Astrocyte (in vitro differentiated cells and primary cell): Measurements from ENCODE around the gene SCYGR8.

Experiments
- EZH2 ChIP-seq: IDR thresholded peaks from 2 replicates; pipeline ENCODE4 v1.6.1; 2012; ENCODE audit warnings: mild to moderate bottlenecking, low read length, inconsistent platforms; ENCODE audit not compliant: insufficient read depth
- TF ChIP-seq, protein P1 (sequence below): IDR thresholded peaks from 2 replicates; pipeline ENCODE4 v1.5.1; 2011; ENCODE audit warnings: low read depth, mild to moderate bottlenecking, inconsistent platforms, low read length, moderate library complexity; ENCODE audit not compliant: insufficient read depth

DNA sequence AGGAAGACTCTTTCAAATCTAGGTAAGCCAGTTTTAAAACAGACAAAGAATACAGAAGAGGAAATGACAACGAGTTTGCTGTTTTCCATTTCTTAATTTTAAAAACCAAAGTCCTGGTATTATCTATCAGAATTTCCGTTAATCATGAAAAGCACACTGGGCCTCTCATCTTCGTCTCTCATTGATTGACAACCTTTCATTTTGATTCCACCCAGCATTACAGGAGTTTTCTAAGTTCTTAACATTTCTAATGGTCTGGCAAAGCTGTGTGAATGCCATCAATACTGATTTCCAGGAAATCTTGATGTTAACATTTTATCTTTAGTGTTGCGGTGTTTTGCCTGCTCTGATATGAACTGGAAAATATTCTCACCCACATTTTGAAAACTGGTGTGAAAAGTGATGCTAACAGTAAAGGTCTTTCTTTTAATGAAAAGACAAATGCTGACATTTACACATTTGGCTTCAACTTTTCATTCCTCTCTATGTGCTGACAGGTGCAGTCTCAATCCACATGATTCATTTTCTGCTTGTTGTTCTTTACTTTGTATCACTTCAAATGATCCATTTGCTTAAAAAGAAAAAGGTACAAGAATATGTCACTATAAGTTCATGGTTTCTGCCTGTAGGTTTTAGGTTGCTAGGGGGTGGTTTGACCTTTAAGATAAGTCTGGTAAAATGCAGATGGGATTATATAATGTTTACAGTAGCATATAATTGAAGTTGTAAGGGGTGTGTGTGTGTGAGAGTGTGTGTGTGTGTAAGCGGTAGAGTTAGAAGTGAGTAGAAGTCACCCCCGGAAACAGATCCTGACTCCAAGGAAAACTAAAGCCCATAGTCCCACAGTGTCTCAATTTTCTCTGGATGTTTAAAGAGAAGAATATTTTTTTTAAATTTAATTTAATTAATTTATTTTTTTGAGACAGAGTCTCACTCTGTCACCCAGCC lies 29.5 kb downstream of the SCYGR8 start:
- no peak for TF ChIP-seq EZH2
- TF ChIP-seq, protein P1, sequence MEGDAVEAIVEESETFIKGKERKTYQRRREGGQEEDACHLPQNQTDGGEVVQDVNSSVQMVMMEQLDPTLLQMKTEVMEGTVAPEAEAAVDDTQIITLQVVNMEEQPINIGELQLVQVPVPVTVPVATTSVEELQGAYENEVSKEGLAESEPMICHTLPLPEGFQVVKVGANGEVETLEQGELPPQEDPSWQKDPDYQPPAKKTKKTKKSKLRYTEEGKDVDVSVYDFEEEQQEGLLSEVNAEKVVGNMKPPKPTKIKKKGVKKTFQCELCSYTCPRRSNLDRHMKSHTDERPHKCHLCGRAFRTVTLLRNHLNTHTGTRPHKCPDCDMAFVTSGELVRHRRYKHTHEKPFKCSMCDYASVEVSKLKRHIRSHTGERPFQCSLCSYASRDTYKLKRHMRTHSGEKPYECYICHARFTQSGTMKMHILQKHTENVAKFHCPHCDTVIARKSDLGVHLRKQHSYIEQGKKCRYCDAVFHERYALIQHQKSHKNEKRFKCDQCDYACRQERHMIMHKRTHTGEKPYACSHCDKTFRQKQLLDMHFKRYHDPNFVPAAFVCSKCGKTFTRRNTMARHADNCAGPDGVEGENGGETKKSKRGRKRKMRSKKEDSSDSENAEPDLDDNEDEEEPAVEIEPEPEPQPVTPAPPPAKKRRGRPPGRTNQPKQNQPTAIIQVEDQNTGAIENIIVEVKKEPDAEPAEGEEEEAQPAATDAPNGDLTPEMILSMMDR = no peak
